ENCODE measurements around the gene PRLR. TPM values are rescaled to one million over a fixed set of nuclear protein-coding genes. Genes with fewer than 3 reads are reported as not detected.

PRLR gene
- total and polyA plus RNA-seq, 9 of the 15 experiments (the other 6 are each of a cell fraction or from before 2014, with no cell fraction given) = 0.02 TPM; not detected in 8

- TF ChIP-seq ZNF165 (CRISPR knock-in tag; IDR thresholded peaks at IDR 0.05; ENCODE audit: borderline replicate concordance) (no peak), SOX6 (IDR thresholded peaks at IDR 0.05) (0 out of 2 replicates have a peak, but pooled peaks have one; percentile 9), HDAC2 (IDR thresholded peaks at IDR 0.05) (no peak), HMBOX1 (IDR thresholded peaks at IDR 0.05) (no peak), CXXC5 (CRISPR knock-in tag; IDR thresholded peaks at IDR 0.05) (no peak), KLF16 (IDR thresholded peaks at IDR 0.05) (peak; percentile 39; the same call in 1 of the 2 replicates), ADNP (tag; IDR thresholded peaks at IDR 0.05) (no peak), GTF2B (IDR thresholded peaks at IDR 0.05; ENCODE audit: extremely low read depth, insufficient read length) (no peak), STAT5B (CRISPR knock-in tag; IDR thresholded peaks at IDR 0.05) (no peak), PYGO2 (tag; IDR thresholded peaks at IDR 0.05) (no peak), ZNF175 (CRISPR knock-in tag; IDR thresholded peaks at IDR 0.05; ENCODE audit: low read depth) (no peak), TCFL5 (CRISPR knock-in tag; conservative IDR thresholded peaks at IDR 0.05) (no peak), GTF3C2 (IDR thresholded peaks at IDR 0.05; ENCODE audit: borderline replicate concordance, extremely low read depth, insufficient read length) (no peak), SMAD4 (CRISPR knock-in tag; conservative IDR thresholded peaks at IDR 0.05) (0 out of 2 replicates have a peak, but pooled peaks have one; percentile 16), GABPB1 (CRISPR knock-in tag; IDR thresholded peaks at IDR 0.05) (no peak), ZNF324 (CRISPR knock-in tag; IDR thresholded peaks at IDR 0.05) (no peak), CBFA2T3 (IDR thresholded peaks at IDR 0.05) (no peak), MAZ (CRISPR knock-in tag; conservative IDR thresholded peaks at IDR 0.05 in 1 of 2, IDR thresholded peaks at IDR 0.05 in 1 of 2) (peak in 1 of 2 experiments; percentile 30; a peak in 1 of 4 replicates)
Measured at GRCh38 chr5:35003018-35003957, 227.0 kb downstream of the PRLR start (continued).

All from K562 (cell line).